Tongue (tissue), 2 donors: ENCODE results near the gene DCP1A. TPM values are rescaled to one million over a fixed set of nuclear protein-coding genes. Genes with fewer than 3 reads are reported as not detected.
"Not testable (repeated sequence)": the region's sequence is repeated elsewhere in the genome, so short reads cannot be mapped to it uniquely, and the experiment has no call there.

Experiments
- DNase-seq: peaks from one replicate; pipeline ENCODE4 v3.0.0-alpha.2; 2015
- total RNA-seq: library from RNA; depleted of rRNA; stranded (reverse); fragments of >200 nt; gene quantifications from one replicate; pipeline ENCODE4 v1.2.3, GENCODE V29; 2014

Gene DCP1A
- total RNA-seq, 1 donor from 2014 or later = 23.3 TPM

DNA sequence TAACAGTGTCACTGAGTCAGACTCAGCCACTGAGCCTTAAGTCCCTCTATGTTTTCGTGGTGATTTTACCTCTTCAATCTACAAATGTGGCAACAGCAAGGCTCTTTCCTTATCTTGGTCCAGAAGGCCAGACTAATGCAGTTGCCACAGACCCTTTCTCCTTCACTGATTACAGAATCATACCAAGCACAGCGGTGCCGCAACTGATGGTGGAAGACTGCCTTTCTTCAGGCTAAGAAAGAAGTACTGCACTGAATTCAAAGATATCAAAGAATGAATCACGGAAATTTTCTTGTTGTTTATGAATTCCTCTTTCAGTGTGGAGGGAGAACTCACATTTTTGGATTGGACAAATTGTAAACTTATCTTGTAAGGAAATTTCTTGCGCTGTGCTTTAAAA lies 18.6 kb downstream of the DCP1A start:
- DNase-seq = no peak

DNA sequence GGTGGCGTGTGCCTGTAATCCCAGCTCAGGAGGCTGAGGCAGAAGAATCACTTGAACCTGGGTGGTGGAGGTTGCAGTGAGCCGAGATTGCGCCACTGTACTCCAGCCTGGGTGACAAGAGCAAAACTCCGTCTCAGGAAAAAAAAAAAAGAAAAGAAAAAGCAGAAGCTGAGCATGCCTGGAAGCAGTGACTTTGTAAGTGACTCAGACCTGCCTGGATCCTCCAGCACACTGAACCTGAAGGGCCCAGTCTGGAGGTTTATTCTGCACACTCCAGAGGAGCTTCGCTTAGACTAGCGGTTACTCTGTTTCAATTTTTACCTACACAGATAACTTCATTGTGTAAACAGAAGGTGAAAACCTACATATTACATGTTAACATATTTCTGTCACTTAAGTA lies 19.4 kb downstream of the DCP1A start:
- not testable (repeated sequence) for DNase-seq

DNA sequence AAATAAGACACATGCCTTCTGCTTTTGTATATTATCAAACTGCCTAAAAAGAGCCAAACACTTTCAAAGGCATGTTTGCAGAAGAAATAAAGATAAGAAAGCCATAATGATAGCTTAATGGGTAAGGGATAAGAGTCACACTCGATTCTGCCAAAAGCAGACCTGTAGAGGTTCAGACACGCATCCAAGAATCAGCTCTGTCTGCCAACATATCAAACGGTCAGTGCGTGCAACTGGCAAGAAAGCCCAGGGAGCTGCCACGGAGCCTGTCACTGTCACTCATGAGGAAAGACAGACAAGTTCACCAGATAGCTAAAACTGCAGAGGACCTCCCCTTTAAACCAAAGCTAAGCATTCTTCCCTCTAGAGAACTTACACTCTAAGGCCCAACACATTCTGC lies 23.2 kb downstream of the DCP1A start:
- peak; percentile 12 for DNase-seq

DNA sequence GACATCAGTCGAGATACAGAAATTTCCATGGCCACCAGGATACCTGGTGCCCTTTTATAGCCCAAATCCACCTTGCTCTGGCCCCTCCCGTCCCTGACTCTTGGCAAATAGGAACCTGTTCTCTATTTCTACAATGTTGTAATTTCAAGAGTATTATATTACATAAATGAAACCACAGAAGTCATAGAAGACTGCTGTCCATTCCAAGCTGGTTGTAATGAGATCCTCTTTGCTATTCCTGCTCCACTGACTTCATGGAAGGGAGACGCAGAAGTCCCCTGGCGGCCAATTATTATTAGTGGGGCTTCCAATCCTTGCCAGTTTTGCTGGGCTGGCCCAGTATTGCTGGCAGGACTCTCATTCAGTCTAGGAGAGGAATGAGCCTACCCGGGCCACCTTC lies 26.6 kb downstream of the DCP1A start:
- DNase-seq = peak; percentile 44

DNA sequence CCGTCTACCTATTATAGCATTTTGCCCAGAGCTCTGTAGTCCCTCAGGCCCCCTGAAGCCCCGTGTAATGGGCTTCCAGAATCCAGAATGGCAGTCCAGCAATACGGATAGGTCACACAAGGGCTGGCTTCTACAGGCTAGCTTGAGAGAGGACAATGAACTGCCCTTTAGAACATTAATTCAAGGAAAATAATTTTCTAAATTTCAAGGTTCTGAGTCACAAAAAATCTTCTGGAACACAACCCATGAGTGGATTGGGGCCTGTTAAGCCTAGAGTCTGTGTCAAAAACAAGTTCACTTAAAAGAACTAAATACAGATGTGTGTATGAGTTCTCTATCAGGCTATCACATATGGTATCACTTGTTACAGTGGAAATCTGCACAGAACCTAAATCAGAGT lies 28.8 kb downstream of the DCP1A start:
- no peak for DNase-seq

DNA sequence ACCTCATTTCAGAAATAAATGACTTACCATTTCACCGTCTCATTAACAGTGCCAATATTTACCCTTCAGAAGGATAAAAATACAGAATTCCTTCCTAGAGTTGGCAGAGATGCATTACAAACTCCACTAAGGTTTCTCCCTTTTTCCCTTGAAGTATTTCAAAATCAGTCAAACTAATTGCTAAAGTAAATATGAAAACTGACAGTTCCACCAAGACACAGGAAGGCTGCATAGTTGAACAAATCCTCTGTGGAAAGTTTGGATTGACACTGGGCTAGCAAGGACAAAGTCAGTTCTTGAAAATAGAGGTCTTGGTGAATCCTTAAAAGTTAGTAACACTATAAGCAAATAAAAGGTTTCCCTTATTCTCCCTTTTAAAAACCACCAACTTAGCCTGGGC lies 34.5 kb downstream of the DCP1A start:
- DNase-seq = peak; percentile 11

- no peak for DNase-seq
These were observed 35.5 kb downstream of the DCP1A start for GRCh38 chr3:53311882-53312281.

DNA sequence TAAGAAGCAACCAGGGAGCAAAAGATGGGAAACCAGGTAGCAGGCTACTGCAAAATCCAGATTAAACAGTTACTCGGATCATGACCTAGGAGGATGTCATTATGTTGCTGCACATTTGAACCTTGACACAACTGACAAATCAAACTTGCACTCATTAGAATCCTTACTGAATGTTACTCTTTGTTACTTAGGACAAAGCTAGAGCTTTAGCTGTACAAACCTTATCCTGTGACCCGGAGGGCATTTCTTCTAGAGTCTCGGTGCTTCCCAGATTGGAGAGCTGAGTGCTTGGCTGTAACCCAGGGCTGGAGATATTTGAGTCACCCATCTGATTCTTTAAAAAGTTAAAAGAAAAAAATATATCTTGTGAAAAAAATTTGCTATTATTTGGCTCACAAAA lies 43.4 kb downstream of the DCP1A start:
- DNase-seq = no peak

DNA sequence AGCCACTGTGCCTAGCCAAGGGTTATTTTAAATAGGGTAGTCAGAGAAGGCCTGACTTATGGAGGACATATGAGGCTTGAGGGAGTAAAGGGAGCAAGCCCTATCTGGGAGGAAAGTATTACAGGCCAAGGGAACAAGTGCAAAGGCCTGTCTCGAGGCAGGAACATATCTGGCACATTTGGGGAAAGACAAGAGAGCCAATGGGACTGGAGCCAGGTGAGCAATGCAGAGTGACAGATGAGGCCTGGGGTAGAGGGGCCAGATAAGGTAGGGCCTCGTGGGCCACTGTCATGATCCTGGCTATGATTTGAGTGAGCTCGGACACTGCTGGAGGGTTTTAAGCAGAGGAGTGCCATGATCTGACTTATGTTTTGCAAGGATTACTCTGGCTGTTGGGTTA lies 43.8 kb downstream of the DCP1A start:
- DNase-seq = no peak

DNA sequence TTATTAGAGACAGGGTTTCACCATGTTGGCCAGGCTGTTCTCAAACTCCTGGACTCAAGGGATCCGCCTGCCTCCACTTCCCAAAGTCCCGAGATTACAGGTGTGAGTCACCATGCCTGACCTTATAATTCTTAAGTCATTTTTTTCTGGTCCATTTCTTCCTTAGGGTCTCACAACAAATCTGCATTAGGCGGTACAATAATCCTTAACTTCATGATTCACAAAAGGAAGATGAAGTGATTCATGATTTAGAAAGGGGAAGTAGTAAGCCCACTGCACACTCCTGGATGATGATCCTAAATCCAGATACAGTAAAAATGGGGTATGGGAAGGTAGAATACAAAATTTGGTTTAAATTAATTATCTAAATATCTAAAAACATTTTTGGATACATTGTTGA lies 46.5 kb downstream of the DCP1A start:
- DNase-seq = no peak

DNA sequence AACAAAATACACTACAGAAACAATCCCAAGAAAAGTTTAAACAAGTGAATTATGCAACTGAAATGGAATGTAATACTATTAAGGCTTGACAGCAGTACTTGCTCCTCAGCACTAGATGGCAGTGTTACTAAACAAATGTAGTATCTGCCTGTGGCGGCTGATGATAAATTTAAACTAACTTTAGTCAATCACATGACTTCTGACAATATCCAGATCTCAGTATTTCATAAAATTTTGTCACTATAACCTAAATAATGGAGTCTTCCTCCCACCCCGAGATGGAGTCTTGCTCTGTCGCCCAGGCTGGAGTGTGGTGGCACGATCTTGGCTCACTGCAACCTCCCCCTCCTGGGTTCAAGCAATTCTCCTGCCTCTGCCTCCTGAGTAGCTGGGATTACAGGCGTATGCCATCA lies 47.7 kb downstream of the DCP1A start:
- peak; percentile 78 for DNase-seq

DNA sequence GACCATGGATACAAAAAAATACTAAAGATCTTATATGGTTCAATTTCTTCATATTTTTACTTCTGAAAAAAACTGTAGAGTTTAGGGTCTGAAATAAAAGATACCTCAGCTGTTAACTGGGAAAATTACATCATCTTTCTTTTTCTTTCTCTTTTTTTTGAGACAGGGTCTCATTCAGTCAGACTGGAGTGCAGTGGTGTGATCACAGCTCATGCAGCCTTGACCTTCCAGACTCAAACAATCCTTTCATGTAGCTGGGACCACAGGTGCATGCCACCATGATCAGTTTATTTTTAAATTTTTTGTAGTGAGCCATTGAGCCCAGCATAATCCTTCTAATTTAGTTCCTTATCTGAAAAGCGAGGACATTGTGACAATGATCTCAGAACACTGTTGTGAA lies 51.9 kb downstream of the DCP1A start:
- no peak for DNase-seq

DNA sequence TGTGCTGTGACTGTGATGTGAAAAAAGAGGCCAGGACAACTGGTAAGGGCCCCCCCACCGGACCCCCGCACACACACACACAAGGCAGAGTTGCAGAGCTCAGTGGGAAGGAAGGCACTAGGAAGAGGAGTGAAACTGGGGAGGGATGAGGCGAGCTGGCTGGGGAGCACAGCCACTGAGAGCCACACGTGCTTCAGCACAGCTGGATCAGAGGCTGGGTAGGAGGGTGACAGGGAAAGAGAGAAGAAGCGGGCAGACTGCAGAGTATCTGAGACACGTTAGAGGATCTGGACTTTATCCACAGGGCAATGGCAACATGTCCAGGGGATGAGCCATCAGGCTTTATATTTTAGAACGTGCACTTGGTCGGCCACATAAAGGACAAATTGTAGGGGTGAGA lies 53.5 kb downstream of the DCP1A start:
- DNase-seq = no peak

GRCh38 chr3:53288214-53288613 lies 59.1 kb downstream of the DCP1A start:
- DNase-seq = no peak

- no peak for DNase-seq
These were observed 60.2 kb downstream of the DCP1A start for GRCh38 chr3:53287131-53287629.

DNA sequence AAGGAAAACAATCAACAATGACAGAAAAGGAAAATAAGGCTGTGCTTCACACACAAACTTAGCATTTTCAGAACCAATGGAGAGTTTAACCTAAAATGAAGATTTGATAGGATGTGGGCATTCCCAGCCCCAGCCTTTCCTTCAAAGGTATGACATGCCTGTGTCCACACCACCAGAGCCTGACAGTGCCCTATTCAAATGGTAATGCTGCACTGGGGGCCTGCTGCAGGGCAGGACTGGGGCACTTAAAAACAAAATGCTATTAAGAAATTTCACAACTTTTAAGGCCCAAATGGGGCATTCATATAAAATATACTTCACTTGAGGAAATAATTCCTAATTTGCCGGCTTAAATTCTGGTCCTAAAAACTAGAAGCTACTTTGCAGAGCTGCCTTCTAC lies 60.6 kb downstream of the DCP1A start:
- DNase-seq = no peak

GRCh38 chr3:53282581-53282980 lies 64.8 kb downstream of the DCP1A start:
- DNase-seq = no peak

DNA sequence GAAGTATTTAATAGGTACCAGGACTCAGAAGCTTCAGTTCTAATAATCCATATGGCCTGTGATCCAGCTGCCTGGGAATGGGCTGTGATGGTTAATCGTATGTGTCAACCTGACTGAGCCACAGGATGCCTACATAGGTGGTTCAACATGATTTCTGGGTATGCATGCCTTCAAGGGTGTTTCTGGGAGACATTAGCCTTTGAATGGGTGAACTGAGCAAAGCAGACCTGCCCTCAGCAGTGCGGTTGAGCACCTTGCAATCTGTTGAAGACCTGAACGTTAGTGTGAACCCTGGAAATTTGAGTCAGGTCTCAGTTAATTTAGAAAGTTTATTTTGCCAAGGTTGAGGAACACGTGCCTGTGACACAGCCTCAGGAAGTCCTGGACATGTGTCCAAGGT lies 68.7 kb downstream of the DCP1A start:
- no peak for DNase-seq

GRCh38 chr3:53274938-53275605 lies 72.3 kb downstream of the DCP1A start:
- DNase-seq = no peak

- no peak for DNase-seq
These were observed 74.1 kb downstream of the DCP1A start for GRCh38 chr3:53273146-53273670.

- DNase-seq = peak; percentile 74
These were observed 77.2 kb downstream of the DCP1A start for GRCh38 chr3:53269888-53270880.

- not testable (repeated sequence) for DNase-seq
These were observed 78.2 kb downstream of the DCP1A start for GRCh38 chr3:53269193-53269592.

DNA sequence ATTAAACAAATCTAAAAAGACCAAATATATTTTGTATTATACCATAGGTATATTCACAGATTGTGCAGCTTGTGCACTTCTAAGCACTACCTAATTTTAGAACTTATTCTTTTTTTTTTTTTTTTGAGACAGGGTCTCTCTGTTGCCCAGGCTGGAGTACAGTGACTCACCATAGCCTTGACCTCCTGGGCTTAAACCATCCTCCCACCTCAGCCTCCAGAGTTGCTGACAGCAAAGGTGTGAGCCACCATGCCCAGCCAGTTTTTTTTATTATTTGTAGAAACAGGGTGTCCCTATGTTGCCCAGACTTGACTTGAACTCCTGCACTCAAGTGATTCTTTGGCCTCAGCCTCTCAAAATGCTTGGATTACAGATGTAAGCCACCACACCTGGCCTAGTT lies 79.6 kb downstream of the DCP1A start:
- no peak for DNase-seq
